NCI-H524 treated with DMSO at 0.1 percent for 48 hours (cell line): ENCODE measurements around the gene FLAD1.
"Not testable (repeated sequence)": the region's sequence is repeated elsewhere in the genome, so short reads cannot be mapped to it uniquely, and the experiment has no call there.

Source experiments
- DNase-seq: peaks from one replicate; lab custom pipeline; 2025; lab: John Stamatoyannopoulos, UW

Gene FLAD1

GRCh38 chr1:154969246-154969645 lies 13.9 kb upstream of the FLAD1 start:
- no peak for DNase-seq

- DNase-seq, result no peak
Measured at GRCh38 chr1:154969860-154970452, 13.2 kb upstream of the FLAD1 start.

GRCh38 chr1:154970631-154971340 lies 12.4 kb upstream of the FLAD1 start, which contains the start of gene SHC1:
Gene SHC1 (minus strand): TSS chr1:154970747. CDS start chr1:154970526, 221 bp downstream.
- DNase-seq, result no peak

- DNase-seq, result no peak
Measured at GRCh38 chr1:154971341-154971998, 11.7 kb upstream of the FLAD1 start.

- DNase-seq, result no peak
Measured at GRCh38 chr1:154972213-154972516, 11.0 kb upstream of the FLAD1 start.

GRCh38 chr1:154972517-154973343 lies 10.4 kb upstream of the FLAD1 start:
- DNase-seq, result no peak

GRCh38 chr1:154973344-154974101 lies 9.6 kb upstream of the FLAD1 start:
- peak; percentile 72 for DNase-seq

- DNase-seq, result peak; percentile 99
Measured at GRCh38 chr1:154974102-154974807, 8.9 kb upstream of the FLAD1 start, which contains the start of gene CKS1B. Gene CKS1B (plus strand): TSS chr1:154974681. CDS start chr1:154974746, 65 bp downstream.

GRCh38 chr1:154974808-154975408 lies 8.2 kb upstream of the FLAD1 start:
- DNase-seq, result peak; percentile 69

GRCh38 chr1:154975409-154976059 lies 7.6 kb upstream of the FLAD1 start:
- DNase-seq, result no peak

- DNase-seq, result not testable (repeated sequence)
Measured at GRCh38 chr1:154977762-154978161, 5.4 kb upstream of the FLAD1 start.

- no peak for DNase-seq
Measured at GRCh38 chr1:154978360-154978759, 4.8 kb upstream of the FLAD1 start.

- DNase-seq, result no peak
Measured at GRCh38 chr1:154982341-154982740, 803 bp upstream of the FLAD1 start.

- no peak for DNase-seq
Measured at GRCh38 chr1:154983776-154984466, 777 bp downstream of the FLAD1 start.

- DNase-seq, result not testable (repeated sequence)
Measured at GRCh38 chr1:154986736-154987135, 3.6 kb downstream of the FLAD1 start.

- DNase-seq, result no peak
Measured at GRCh38 chr1:154987326-154987725, 4.2 kb downstream of the FLAD1 start.

GRCh38 chr1:154988058-154988954 lies 5.2 kb downstream of the FLAD1 start:
- no peak for DNase-seq

- no peak for DNase-seq
Measured at GRCh38 chr1:154989195-154989860, 6.2 kb downstream of the FLAD1 start.
